GM12874 (cell line): Measurements from ENCODE around the gene SH3RF1.

Experiments
- CTCF ChIP-seq: IDR thresholded peaks from 2 replicates; pipeline ENCODE4 v1.5.1; 2011; ENCODE audit warnings: low read depth, mild to moderate bottlenecking, control low read depth, low read length, moderate library complexity; ENCODE audit not compliant: insufficient read depth

Gene SH3RF1

DNA sequence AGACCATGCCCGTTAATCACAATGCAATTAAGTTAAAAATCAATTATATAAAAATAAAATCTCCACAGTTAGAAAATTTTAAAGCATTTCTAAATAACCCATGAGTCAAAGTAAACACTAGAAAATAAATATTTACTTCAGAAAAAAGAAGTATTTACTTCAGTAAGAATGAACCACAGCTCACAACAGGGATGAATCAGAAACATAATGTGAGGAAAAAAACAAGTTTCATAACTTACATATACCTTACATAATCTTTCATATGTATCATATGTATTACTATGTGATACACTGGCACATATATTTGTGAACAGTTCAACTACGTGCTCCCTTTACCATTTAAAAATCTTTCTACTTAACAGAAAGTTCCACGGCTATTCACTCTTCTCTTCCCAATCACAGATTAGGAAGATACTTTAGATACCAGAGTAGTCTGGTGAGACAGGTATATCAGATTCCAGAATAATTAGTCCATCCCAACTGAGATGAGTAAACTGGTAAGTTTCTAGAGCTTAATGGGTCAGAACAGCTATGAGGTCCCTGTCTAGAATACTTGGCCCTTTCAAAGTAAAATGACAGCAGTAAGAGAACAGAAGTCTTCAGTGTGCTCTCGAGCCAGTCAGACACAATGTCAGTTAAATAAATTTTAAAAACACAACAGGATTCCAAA is 70.3 kb downstream of the SH3RF1 start:
- no peak for TF ChIP-seq CTCF

DNA sequence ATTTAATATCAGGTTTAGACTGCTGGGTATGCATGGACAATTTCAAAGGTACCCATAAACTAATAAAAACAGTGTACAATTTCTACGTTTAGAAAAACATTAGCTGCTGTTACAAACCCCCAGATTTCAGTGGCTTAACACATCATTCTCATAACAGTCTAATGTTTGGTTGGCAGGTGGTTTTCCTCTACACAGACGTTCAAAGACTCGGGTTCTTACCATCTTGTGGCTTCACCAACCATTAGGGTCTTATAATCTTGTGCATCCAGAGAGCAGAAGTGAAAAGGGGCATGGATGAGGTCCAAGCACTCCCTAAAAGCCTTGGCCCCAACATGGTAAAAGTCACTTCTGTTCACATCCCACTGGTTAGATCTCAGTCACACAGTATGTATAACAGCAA is 71.6 kb downstream of the SH3RF1 start:
- no peak for TF ChIP-seq CTCF

DNA sequence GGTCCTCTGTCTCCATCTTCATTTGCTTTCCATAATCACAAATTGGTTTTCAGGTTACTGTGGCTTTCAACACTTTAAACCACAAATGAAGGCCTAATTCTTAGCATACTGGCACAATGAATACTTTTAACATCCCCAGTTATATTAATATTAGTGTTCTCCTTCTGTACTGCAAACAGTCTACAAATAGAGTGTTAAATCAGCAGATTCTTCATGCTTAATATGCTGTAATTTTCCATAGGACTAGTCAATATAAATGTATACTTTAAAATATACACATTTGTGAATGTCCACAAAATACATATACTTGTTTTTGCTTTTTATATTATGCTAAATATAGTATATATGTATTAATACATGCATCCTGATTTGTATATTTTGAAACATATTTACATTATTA is 72.6 kb downstream of the SH3RF1 start:
- no peak for TF ChIP-seq CTCF

DNA sequence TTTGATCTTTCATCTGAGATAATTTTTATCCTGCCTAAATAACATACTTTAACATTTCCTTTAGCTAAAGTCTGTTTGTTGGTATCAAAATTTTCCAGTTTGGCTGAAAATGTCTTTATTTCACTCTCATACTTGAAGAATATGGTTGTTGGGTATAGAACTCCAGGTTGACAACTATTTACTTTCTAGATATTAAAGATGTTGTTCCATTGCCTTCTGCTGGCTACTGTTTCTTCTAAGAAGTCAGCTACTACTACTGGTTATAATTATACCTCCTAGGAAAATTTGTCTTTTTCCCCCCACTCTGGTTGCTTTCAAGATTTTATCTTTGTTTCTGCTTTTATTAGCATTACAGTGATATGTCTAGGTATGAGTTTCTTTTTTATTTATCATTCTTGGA is 75.7 kb downstream of the SH3RF1 start:
- no peak for TF ChIP-seq CTCF

GRCh38 chr4:169189372-169189771 is 81.4 kb downstream of the SH3RF1 start:
- no peak for TF ChIP-seq CTCF

DNA sequence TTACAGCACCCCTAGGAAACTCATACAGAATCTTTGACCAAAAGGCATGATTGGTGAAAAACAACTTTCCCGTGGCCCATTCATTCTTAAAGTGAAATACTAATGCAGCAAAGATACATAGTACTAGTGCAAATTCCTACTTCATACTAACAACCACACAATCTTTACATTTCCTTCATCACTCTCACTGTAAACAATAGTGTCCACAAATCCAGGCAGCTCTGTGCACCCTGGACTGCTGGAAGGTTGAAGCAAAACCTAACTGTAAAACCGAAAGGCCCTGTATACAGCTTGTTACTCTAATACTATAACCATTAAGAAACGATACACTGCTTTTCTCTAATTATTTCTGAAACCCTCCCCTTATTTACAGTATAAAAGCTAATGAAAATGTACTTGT is 82.6 kb downstream of the SH3RF1 start:
- TF ChIP-seq CTCF, result no peak

DNA sequence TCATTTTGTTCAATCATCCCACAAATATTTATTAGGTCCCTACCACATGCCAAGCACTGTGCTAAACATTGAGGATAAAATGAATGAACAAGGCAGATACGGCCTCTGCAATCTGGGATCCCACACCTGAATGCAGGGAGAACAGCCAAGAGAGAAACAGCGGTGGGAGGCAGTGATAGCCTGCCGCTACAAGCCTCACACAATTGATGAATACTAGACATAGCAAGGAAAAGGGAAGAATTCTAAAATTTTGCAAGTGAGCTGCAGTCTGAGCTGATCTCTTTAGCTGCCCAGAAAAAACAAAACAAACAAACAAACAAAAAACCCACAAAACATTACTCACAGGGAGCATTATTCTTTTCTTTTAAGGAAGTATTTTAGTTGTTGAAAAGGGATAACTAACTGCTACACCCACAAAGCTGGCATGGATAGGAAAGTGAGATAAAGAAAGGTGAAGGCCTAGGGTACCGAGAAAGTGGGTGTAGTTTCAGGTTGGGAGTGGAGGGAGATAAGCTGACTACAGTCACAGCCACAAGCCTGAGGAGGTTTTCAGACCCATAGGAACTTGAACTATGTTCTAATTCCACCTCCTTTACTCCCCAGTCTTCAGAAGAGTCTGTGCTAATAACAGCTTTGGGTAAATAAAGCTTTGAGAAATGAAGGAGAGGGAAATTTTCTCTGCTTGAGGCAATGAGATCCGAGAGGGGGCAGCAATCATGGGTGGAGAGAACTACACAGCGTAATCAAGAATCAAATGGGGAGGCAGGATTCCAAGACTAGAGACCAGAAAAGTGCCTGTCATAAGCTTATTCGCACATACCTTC is 85.4 kb downstream of the SH3RF1 start:
- TF ChIP-seq CTCF, result no peak
